Activated CD4-positive, CD25-positive, alpha-beta regulatory T cell treated with anti-CD3 and anti-CD28 coated beads, Interleukin-2, amount 50 U/mL, for 24 hours (primary cell): ENCODE measurements around the gene HARBI1.

Source experiments
- ATAC-seq, 2 donors: fragments of 150-1000 bp; cut with Tn5 transposase; one replicate each; pipeline ENCODE4 v1.10.0; 2021; ENCODE audit warnings: mild to moderate bottlenecking in 1 of 2, moderate library complexity in 1 of 2

HARBI1 gene

GRCh38 chr11:46633291-46634217 lies 16.5 kb upstream of the HARBI1 start:
- no peak for ATAC-seq

- no peak for ATAC-seq
These were observed 15.5 kb upstream of the HARBI1 start for GRCh38 chr11:46632502-46632901.

GRCh38 chr11:46631676-46632075 lies 14.6 kb upstream of the HARBI1 start:
- ATAC-seq, result no peak

GRCh38 chr11:46630237-46630636 lies 13.2 kb upstream of the HARBI1 start:
- ATAC-seq, result no peak

GRCh38 chr11:46628961-46629360 lies 11.9 kb upstream of the HARBI1 start:
- ATAC-seq, result no peak

- no peak for ATAC-seq
These were observed 8.4 kb upstream of the HARBI1 start for GRCh38 chr11:46625406-46625805.

- no peak for ATAC-seq
These were observed 1.8 kb upstream of the HARBI1 start for GRCh38 chr11:46618837-46619236.

- no peak for ATAC-seq
These were observed 916 bp upstream of the HARBI1 start for GRCh38 chr11:46617972-46618314.

GRCh38 chr11:46616551-46617133 lies 385 bp downstream of the HARBI1 start:
- ATAC-seq, result peak; percentile 54 to 57

GRCh38 chr11:46615756-46616155 lies 1.3 kb downstream of the HARBI1 start:
- no peak for ATAC-seq

- ATAC-seq, result no peak
These were observed 4.7 kb downstream of the HARBI1 start for GRCh38 chr11:46612326-46612725.

GRCh38 chr11:46611526-46612304 lies 5.3 kb downstream of the HARBI1 start:
- ATAC-seq, result peak in 1 of 2 donors; percentile 25

GRCh38 chr11:46609386-46609785 lies 7.6 kb downstream of the HARBI1 start:
- ATAC-seq, result no peak

- no peak for ATAC-seq
These were observed 9.5 kb downstream of the HARBI1 start for GRCh38 chr11:46607516-46607915.

- no peak for ATAC-seq
These were observed 12.2 kb downstream of the HARBI1 start for GRCh38 chr11:46604796-46605195.

GRCh38 chr11:46603704-46604308 lies 13.2 kb downstream of the HARBI1 start:
- no peak for ATAC-seq

- ATAC-seq, result no peak
These were observed 15.9 kb downstream of the HARBI1 start for GRCh38 chr11:46601129-46601528.

- ATAC-seq, result no peak
These were observed 16.6 kb downstream of the HARBI1 start for GRCh38 chr11:46600194-46600960.

- ATAC-seq, result no peak
These were observed 17.5 kb downstream of the HARBI1 start for GRCh38 chr11:46599340-46600193.

- ATAC-seq, result peak; percentile 19 to 29
These were observed 19.3 kb downstream of the HARBI1 start for GRCh38 chr11:46597609-46598219.

GRCh38 chr11:46597155-46597554 lies 19.9 kb downstream of the HARBI1 start:
- no peak for ATAC-seq
